WTC11 (cell line): ENCODE measurements around the gene MRPS23.

Experiments
- CREB1 ChIP-seq: sonication (generic); formaldehyde crosslinking; IDR thresholded peaks from 2 replicates; pipeline ENCODE4 v1.8.0; 2023; ENCODE audit warnings: mild to moderate bottlenecking, missing genetic modification reagents
- CREM ChIP-seq: sonication (generic); formaldehyde crosslinking; IDR thresholded peaks from 2 replicates; pipeline ENCODE4 v1.8.1; 2022; ENCODE audit warnings: mild to moderate bottlenecking, missing genetic modification reagents, moderate library complexity
- ESRRA ChIP-seq: sonication (generic); formaldehyde crosslinking; IDR thresholded peaks from 2 replicates; pipeline ENCODE4 v1.8.1; 2022; ENCODE audit warnings: mild to moderate bottlenecking, missing genetic modification reagents, borderline replicate concordance
- IRF2 ChIP-seq: sonication (generic); formaldehyde crosslinking; IDR thresholded peaks from 2 replicates; pipeline ENCODE4 v1.8.0; 2022; ENCODE audit warnings: low read depth, missing genetic modification reagents, borderline replicate concordance
- KAT7 ChIP-seq: sonication (generic); formaldehyde crosslinking; IDR thresholded peaks from 2 replicates; pipeline ENCODE4 v1.8.1; 2023; ENCODE audit warnings: missing genetic modification reagents, mild to moderate bottlenecking, borderline replicate concordance
- NR3C1 ChIP-seq: sonication (generic); formaldehyde crosslinking; conservative IDR thresholded peaks from 2 replicates; pipeline ENCODE4 v1.8.1; 2023; ENCODE audit warnings: low read depth, mild to moderate bottlenecking, missing genetic modification reagents
- SP1 ChIP-seq: sonication (generic); formaldehyde crosslinking; conservative IDR thresholded peaks from 2 replicates; pipeline ENCODE4 v1.8.1; 2022; ENCODE audit warnings: missing genetic modification reagents
- TCF7 ChIP-seq: sonication (generic); formaldehyde crosslinking; IDR thresholded peaks from 2 replicates; pipeline ENCODE4 v1.8.0; 2022; ENCODE audit warnings: mild to moderate bottlenecking, low read depth, missing genetic modification reagents, moderate library complexity
- TF ChIP-seq, protein P1 (sequence below): fragments of 200-600 bp; IDR thresholded peaks from 2 replicates; pipeline ENCODE4 v1.8.0; 2022; ENCODE audit warnings: antibody characterized with exemption
- TF ChIP-seq, protein P2 (sequence below): sonication (generic); formaldehyde crosslinking; IDR thresholded peaks from 2 replicates; pipeline ENCODE4 v1.8.1; 2022; ENCODE audit warnings: low read depth, mild to moderate bottlenecking, moderate library complexity, missing genetic modification reagents, borderline replicate concordance
- TF ChIP-seq, protein P3 (sequence below): sonication (generic); formaldehyde crosslinking; IDR thresholded peaks from 2 replicates; pipeline ENCODE4 v1.8.0; 2023; ENCODE audit warnings: missing genetic modification reagents
- TF ChIP-seq, protein P4 (sequence below): sonication (generic); formaldehyde crosslinking; IDR thresholded peaks from 2 replicates; pipeline ENCODE4 v1.8.0; 2022; ENCODE audit warnings: mild to moderate bottlenecking, missing genetic modification reagents
- TF ChIP-seq, protein P5 (sequence below): sonication (generic); formaldehyde crosslinking; IDR thresholded peaks from 2 replicates; pipeline ENCODE4 v1.8.1; 2023; ENCODE audit warnings: mild to moderate bottlenecking, missing genetic modification reagents, moderate library complexity
- TF ChIP-seq, protein P6 (sequence below): sonication (generic); formaldehyde crosslinking; IDR thresholded peaks from 2 replicates; pipeline ENCODE4 v1.8.0; 2022; ENCODE audit warnings: mild to moderate bottlenecking, missing genetic modification reagents

DNA sequence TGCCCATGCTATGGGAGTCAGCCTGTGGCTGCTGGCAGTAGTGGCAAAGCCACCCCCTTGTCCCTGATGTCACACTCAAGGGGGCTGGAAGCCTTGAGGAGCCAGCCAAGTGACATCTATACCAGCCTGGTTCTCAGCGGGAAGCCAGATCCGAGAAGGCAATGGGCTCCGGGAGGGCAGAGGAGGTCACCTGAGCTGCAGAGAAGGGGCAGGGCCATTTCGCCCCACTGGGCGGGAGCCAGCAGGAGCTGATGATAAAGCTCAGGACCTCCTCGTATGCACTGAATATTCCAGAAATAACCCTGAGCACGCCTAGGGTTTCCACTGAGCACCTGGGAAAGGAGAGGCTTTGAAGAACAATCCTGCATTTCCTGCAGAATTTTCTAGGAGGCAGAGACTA lies 19.0 kb downstream of the MRPS23 start:
- TF ChIP-seq, protein P1, sequence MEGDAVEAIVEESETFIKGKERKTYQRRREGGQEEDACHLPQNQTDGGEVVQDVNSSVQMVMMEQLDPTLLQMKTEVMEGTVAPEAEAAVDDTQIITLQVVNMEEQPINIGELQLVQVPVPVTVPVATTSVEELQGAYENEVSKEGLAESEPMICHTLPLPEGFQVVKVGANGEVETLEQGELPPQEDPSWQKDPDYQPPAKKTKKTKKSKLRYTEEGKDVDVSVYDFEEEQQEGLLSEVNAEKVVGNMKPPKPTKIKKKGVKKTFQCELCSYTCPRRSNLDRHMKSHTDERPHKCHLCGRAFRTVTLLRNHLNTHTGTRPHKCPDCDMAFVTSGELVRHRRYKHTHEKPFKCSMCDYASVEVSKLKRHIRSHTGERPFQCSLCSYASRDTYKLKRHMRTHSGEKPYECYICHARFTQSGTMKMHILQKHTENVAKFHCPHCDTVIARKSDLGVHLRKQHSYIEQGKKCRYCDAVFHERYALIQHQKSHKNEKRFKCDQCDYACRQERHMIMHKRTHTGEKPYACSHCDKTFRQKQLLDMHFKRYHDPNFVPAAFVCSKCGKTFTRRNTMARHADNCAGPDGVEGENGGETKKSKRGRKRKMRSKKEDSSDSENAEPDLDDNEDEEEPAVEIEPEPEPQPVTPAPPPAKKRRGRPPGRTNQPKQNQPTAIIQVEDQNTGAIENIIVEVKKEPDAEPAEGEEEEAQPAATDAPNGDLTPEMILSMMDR = no peak
- TF ChIP-seq ESRRA (no peak), SP1 (CRISPR knock-in tag) (no peak), IRF2 (no peak), CREM (CRISPR knock-in tag) (no peak), TCF7 (CRISPR knock-in tag) (no peak), CREB1 (CRISPR knock-in tag) (no peak), NR3C1 (CRISPR knock-in tag) (no peak), KAT7 (CRISPR knock-in tag) (no peak)
- TF ChIP-seq, protein P2, sequence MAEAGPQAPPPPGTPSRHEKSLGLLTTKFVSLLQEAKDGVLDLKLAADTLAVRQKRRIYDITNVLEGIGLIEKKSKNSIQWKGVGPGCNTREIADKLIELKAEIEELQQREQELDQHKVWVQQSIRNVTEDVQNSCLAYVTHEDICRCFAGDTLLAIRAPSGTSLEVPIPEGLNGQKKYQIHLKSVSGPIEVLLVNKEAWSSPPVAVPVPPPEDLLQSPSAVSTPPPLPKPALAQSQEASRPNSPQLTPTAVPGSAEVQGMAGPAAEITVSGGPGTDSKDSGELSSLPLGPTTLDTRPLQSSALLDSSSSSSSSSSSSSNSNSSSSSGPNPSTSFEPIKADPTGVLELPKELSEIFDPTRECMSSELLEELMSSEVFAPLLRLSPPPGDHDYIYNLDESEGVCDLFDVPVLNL (CRISPR knock-in tag) = no peak
- TF ChIP-seq, protein P3, sequence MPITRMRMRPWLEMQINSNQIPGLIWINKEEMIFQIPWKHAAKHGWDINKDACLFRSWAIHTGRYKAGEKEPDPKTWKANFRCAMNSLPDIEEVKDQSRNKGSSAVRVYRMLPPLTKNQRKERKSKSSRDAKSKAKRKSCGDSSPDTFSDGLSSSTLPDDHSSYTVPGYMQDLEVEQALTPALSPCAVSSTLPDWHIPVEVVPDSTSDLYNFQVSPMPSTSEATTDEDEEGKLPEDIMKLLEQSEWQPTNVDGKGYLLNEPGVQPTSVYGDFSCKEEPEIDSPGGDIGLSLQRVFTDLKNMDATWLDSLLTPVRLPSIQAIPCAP = no peak
- TF ChIP-seq, protein P4, sequence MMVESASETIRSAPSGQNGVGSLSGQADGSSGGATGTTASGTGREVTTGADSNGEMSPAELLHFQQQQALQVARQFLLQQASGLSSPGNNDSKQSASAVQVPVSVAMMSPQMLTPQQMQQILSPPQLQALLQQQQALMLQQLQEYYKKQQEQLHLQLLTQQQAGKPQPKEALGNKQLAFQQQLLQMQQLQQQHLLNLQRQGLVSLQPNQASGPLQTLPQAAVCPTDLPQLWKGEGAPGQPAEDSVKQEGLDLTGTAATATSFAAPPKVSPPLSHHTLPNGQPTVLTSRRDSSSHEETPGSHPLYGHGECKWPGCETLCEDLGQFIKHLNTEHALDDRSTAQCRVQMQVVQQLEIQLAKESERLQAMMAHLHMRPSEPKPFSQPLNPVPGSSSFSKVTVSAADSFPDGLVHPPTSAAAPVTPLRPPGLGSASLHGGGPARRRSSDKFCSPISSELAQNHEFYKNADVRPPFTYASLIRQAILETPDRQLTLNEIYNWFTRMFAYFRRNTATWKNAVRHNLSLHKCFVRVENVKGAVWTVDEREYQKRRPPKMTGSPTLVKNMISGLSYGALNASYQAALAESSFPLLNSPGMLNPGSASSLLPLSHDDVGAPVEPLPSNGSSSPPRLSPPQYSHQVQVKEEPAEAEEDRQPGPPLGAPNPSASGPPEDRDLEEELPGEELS (CRISPR knock-in tag) = no peak
- TF ChIP-seq, protein P5, sequence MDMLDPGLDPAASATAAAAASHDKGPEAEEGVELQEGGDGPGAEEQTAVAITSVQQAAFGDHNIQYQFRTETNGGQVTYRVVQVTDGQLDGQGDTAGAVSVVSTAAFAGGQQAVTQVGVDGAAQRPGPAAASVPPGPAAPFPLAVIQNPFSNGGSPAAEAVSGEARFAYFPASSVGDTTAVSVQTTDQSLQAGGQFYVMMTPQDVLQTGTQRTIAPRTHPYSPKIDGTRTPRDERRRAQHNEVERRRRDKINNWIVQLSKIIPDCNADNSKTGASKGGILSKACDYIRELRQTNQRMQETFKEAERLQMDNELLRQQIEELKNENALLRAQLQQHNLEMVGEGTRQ (CRISPR knock-in tag) = no peak
- TF ChIP-seq, protein P6, sequence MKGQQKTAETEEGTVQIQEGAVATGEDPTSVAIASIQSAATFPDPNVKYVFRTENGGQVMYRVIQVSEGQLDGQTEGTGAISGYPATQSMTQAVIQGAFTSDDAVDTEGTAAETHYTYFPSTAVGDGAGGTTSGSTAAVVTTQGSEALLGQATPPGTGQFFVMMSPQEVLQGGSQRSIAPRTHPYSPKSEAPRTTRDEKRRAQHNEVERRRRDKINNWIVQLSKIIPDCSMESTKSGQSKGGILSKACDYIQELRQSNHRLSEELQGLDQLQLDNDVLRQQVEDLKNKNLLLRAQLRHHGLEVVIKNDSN (CRISPR knock-in tag) = no peak
